Measurements from ENCODE around the gene SOX1. TPM values are rescaled to one million over a fixed set of nuclear protein-coding genes. Genes with fewer than 3 reads are reported as not detected.

Gene SOX1
- polyA plus RNA-seq (2012; ENCODE audit: insufficient read depth, insufficient read length, low read depth), result not detected

DNA sequence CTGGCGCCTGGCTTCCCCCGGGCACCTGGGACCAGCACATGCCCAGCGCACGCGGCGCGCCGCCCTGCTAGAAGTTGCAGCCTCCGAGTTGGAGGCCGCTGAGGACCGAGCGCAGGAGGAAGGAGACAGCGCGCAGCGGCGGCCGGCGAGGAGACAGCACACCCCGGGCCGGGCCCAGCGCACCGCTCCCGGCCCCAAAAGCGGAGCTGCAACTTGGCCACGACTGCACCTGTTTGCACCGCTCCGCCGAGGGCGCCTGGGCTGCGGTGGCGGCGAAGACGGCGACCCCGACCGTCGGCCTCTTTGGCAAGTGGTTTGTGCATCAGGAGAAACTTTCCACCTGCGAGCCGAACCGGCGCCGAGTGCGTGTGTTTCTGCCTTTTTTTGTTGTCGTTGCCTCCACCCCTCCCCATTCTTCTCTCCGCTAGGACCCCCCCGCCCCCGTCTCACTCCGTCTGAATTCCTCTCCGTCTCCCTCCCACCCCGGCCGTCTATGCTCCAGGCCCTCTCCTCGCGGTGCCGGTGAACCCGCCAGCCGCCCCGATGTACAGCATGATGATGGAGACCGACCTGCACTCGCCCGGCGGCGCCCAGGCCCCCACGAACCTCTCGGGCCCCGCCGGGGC lies at the start of gene SOX1:
Gene SOX1 (plus strand): TSS at position 34 of the 626 bp plus-strand sequence. CDS start 510 bp downstream, at position 544.
- no peaks in the 10 kb centered on the region for H3K9me3 ChIP-seq
- H3K27me3 ChIP-seq, result peaks cover 75% of the 10 kb centered on the region

DNA sequence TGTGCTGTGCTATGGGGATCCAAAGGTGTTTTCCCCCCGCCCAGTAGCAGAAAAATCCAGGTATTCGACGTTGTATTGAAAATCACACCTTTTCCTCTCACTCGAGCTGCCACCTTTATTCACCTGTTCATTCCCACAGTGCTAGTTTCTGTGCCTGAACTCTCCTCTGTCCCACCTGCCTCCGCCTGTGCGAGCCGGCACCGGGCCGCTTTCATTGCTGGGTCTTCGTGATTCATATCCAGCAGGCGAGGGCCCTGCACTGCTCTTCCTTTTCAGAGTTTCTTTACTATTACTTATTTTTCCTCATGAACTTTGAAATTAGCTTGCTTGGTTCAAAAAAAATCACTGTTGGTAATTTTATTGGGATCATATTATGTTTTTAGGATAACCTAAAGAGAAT lies 42.4 kb upstream of the SOX1 start:
- no peak for DNase-seq
- Histone ChIP-seq H3K4me3 (ENCODE audit: low read depth, low read length) (no peak overlapping the region), H3K27me3 (peaks cover 37% of the 10 kb centered on the region), H3K9me3 (no peaks in the 10 kb centered on the region), H3K36me3 (no peaks in the 10 kb centered on the region), H3K4me1 (no peaks in the 10 kb centered on the region)
- TF ChIP-seq, protein P1, sequence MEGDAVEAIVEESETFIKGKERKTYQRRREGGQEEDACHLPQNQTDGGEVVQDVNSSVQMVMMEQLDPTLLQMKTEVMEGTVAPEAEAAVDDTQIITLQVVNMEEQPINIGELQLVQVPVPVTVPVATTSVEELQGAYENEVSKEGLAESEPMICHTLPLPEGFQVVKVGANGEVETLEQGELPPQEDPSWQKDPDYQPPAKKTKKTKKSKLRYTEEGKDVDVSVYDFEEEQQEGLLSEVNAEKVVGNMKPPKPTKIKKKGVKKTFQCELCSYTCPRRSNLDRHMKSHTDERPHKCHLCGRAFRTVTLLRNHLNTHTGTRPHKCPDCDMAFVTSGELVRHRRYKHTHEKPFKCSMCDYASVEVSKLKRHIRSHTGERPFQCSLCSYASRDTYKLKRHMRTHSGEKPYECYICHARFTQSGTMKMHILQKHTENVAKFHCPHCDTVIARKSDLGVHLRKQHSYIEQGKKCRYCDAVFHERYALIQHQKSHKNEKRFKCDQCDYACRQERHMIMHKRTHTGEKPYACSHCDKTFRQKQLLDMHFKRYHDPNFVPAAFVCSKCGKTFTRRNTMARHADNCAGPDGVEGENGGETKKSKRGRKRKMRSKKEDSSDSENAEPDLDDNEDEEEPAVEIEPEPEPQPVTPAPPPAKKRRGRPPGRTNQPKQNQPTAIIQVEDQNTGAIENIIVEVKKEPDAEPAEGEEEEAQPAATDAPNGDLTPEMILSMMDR (IDR thresholded peaks at IDR 0.05; ENCODE audit: low read depth, low read length), result no peak

More for the DNA sequence above, at the start of gene SOX1:
- Histone ChIP-seq H3K36me3 (no peaks in the 10 kb centered on the region), H3K4me3 (ENCODE audit: low read depth, low read length) (no peak within 1 kb of the TSS), H3K4me1 (no peaks in the 10 kb centered on the region)
- no peak for DNase-seq
- TF ChIP-seq, protein P1 (IDR thresholded peaks at IDR 0.05; ENCODE audit: low read depth, low read length), result no peak

DNA sequence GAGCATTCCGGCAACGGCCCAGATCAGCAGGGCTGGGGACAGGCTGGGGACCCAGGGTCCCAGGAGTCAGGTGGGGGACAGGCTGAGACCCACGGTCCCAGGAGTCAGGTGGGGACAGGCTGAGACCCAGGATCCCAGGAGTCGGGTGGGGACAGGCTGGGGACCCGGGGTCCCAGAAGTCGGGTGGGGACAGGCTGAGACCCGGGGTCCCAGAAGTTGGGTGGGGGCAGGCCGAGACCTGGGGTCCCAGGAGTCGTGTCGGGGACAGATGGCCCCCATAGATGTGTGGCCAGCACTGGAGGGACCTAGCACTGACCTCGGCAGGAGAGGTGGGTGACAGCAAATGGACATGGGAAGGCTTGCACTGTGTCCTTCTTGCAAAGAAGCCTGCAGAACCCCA lies 39.7 kb upstream of the SOX1 start:
- Histone ChIP-seq H3K36me3 (no peaks in the 10 kb centered on the region), H3K4me3 (ENCODE audit: low read depth, low read length) (no peak overlapping the region), H3K27me3 (peaks cover 56% of the 10 kb centered on the region), H3K4me1 (no peaks in the 10 kb centered on the region), H3K9me3 (no peaks in the 10 kb centered on the region)
- no peak for DNase-seq
- TF ChIP-seq, protein P1 (IDR thresholded peaks at IDR 0.05; ENCODE audit: low read depth, low read length), result no peak

DNA sequence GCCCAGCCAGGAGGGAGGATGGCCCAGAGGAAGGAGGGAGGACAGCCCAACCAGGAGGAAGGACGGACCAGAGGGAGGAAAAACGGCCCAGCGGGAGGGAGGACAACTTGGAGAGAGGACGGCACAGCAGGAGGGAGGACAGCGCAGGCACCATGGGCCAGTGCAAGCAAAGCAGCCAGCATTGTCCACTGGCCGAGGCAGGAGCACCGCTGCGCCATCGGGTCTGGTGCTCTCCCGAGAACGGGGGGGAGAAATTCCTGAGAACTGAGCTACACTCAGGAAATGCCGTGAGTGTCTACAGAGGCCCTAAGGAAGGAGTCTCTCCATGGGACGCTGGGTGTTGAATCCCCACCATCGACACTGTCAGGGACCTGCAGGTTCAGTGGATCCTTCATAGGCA lies 38.5 kb upstream of the SOX1 start:
- Histone ChIP-seq H3K27me3 (peaks cover 64% of the 10 kb centered on the region), H3K4me1 (no peaks in the 10 kb centered on the region), H3K9me3 (no peaks in the 10 kb centered on the region), H3K4me3 (ENCODE audit: low read depth, low read length) (no peak overlapping the region), H3K36me3 (no peaks in the 10 kb centered on the region)
- DNase-seq, result no peak
- TF ChIP-seq, protein P1 (IDR thresholded peaks at IDR 0.05; ENCODE audit: low read depth, low read length), result no peak

DNA sequence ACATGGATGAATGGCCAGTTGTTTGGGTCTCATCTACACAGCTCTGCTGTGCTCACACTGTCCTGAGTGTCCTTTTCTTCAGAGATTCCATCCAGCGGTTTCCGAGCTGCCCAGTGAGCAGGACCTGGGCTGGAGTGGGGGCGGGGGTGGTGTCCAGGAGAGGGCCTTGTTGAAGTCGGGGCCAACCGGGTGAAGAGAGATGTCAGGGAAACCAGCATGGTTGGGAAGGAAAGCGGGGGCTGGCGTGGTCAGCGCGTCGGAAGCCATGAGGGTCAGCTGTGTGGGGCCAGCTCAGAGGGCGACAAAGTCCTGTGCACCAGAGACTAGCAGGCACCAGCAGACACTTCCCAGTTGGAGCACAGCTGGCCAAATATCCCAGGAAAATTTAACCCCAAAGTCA lies 37.8 kb upstream of the SOX1 start:
- H3K4me1 ChIP-seq, result no peaks in the 10 kb centered on the region
- no peaks in the 10 kb centered on the region for H3K36me3 ChIP-seq
- no peaks in the 10 kb centered on the region for H3K9me3 ChIP-seq
- TF ChIP-seq, protein P1 (IDR thresholded peaks at IDR 0.05; ENCODE audit: low read depth, low read length), result no peak
- no peak overlapping the region for H3K4me3 ChIP-seq (ENCODE audit: low read depth, low read length)
- peaks cover 65% of the 10 kb centered on the region for H3K27me3 ChIP-seq
- no peak for DNase-seq

DNA sequence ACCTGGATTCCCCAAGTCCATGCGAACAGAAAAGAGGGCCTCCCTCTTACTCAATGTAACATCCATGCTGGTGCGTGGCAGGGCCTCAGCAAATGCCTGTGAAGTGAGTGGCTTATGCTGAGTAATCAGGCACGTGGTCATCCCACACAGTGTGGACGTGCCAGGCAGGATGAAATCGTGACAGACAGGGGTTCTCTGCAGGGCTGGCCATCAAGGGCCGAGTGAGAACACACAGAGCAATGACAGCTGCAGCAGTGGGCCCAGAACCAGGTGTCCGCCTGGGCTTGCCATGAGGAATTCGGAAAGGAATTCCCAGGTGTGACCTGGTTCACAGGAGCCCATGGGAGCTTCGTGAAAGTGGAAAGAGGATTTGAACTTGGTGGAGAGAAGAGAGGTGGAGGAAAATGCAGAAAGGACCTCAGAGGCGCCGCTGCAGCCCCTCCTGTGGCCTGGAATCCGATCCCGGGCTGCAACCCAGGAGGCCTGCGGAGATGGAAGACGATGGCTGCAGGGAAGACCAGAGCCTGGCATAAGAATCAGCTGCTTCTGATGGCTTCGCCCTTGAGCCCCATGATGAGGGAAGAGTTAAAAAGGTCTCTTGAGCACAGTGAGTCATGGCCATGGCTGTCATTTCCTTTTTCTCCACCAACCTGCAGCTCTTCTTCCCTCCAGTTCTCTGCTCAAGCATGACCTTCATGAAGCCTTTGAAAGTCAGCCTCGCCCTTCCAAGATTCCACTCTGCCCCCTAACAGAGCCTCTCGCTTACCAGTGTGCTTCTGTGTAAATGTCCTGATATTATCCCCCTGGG lies 34.6 kb upstream of the SOX1 start:
- Histone ChIP-seq H3K9me3 (no peaks in the 10 kb centered on the region), H3K4me3 (ENCODE audit: low read depth, low read length) (no peak overlapping the region), H3K36me3 (no peaks in the 10 kb centered on the region), H3K4me1 (no peaks in the 10 kb centered on the region), H3K27me3 (peaks cover 56% of the 10 kb centered on the region)
- TF ChIP-seq, protein P1 (IDR thresholded peaks at IDR 0.05; ENCODE audit: low read depth, low read length), result no peak
- no peak for DNase-seq
